GM12892 (cell line): ENCODE measurements around the gene ARNT2.

ENCODE experiments used
- POLR2A ChIP-seq: IDR thresholded peaks from 2 replicates; pipeline ENCODE4 v1.6.1; 2011; ENCODE audit warnings: low read depth, low read length, control low read depth
- POLR2AphosphoS5 ChIP-seq: IDR thresholded peaks from 2 replicates; pipeline ENCODE4 v1.6.1; 2011; ENCODE audit warnings: low read depth, low read length, control low read depth

GRCh38 chr15:80434926-80435720 lies 30.9 kb downstream of the ARNT2 start:
- TF ChIP-seq POLR2AphosphoS5 (no peak), POLR2A (no peak)
